GM23338 (cell line): Measurements from ENCODE around the gene TMEM255B. TPM values are rescaled to one million over a fixed set of nuclear protein-coding genes. Genes with fewer than 3 reads are reported as not detected.
"Not testable (repeated sequence)": the region's sequence is repeated elsewhere in the genome, so short reads cannot be mapped to it uniquely, and the experiment has no call there.

Experiments
- ATAC-seq: fragments of 200-7000 bp; cut with Tn5 transposase; 3 replicates; pipeline ENCODE4 v1.9.1; 2020
- DNase-seq: peaks from one replicate; pipeline ENCODE4 v3.0.0-alpha.2; 2015; ENCODE audit warnings: low spot score
- H2AFZ ChIP-seq: fragments of 200-600 bp; sonication (generic); 2 replicates; pipeline ENCODE4 v1.8.0; 2016; ENCODE audit warnings: antibody characterized with exemption, mild to moderate bottlenecking, moderate library complexity
- H3F3A ChIP-seq: fragments of 200-600 bp; sonication (generic); replicated peaks from 2 replicates; pipeline ENCODE4 v1.8.0; 2017; ENCODE audit warnings: antibody characterized with exemption, mixed run types, low read depth
- H3K27ac ChIP-seq: fragments of 200-600 bp; sonication (generic); 2 replicates; pipeline ENCODE4 v1.6.1; 2016; ENCODE audit warnings: low read depth
- H3K27me3 ChIP-seq: fragments of 200-600 bp; sonication (generic); 2 replicates; pipeline ENCODE4 v1.8.0; 2016; ENCODE audit warnings: mild to moderate bottlenecking, mixed run types, moderate library complexity; ENCODE audit not compliant: insufficient read depth
- H3K36me3 ChIP-seq: fragments of 200-600 bp; sonication (generic); 2 replicates; pipeline ENCODE4 v1.8.0; 2016; ENCODE audit warnings: mild to moderate bottlenecking; ENCODE audit not compliant: insufficient read depth
- H3K4me1 ChIP-seq: fragments of 200-600 bp; sonication (generic); 2 replicates; pipeline ENCODE4 v1.8.0; 2016; ENCODE audit warnings: mild to moderate bottlenecking, moderate library complexity; ENCODE audit not compliant: insufficient read depth
- H3K4me2 ChIP-seq: fragments of 200-600 bp; sonication (generic); 2 replicates; pipeline ENCODE4 v1.7.1; 2017; ENCODE audit warnings: mixed run types
- H3K4me3 ChIP-seq: fragments of 200-600 bp; sonication (generic); 2 replicates; pipeline ENCODE4 v1.6.1; 2016; ENCODE audit warnings: mixed run types
- H3K79me2 ChIP-seq: fragments of 200-600 bp; sonication (generic); replicated peaks from 2 replicates; pipeline ENCODE4 v1.8.0; 2017; ENCODE audit warnings: mild to moderate bottlenecking; ENCODE audit not compliant: insufficient read depth
- H3K9me2 ChIP-seq: fragments of 200-600 bp; sonication (generic); 2 replicates; pipeline ENCODE4 v1.8.0; 2017; ENCODE audit not compliant: insufficient read depth
- H4K20me1 ChIP-seq: fragments of 200-600 bp; sonication (generic); replicated peaks from 2 replicates; pipeline ENCODE4 v1.8.0; 2017; ENCODE audit warnings: mild to moderate bottlenecking; ENCODE audit not compliant: insufficient read depth
- H3K27ac Mint-ChIP-seq: 2 replicates; pipeline ENCODE4 v1.8.0; 2020; ENCODE audit warnings: inconsistent platforms, mild to moderate bottlenecking, moderate library complexity, mixed read lengths
- H3K27me3 Mint-ChIP-seq: 3 replicates; pipeline ENCODE4 v1.8.0; 2022; ENCODE audit warnings: low read depth, mild to moderate bottlenecking, moderate library complexity, mixed read lengths, inconsistent platforms; ENCODE audit not compliant: insufficient read depth, poor library complexity
- H3K36me3 Mint-ChIP-seq: 3 replicates; pipeline ENCODE4 v1.8.0; 2021; ENCODE audit warnings: low read depth, mild to moderate bottlenecking, inconsistent platforms, moderate library complexity, mixed read lengths
- H3K4me1 Mint-ChIP-seq: 3 replicates; pipeline ENCODE4 v1.8.0; 2020; ENCODE audit warnings: mild to moderate bottlenecking, inconsistent platforms, mixed read lengths
- H3K4me3 Mint-ChIP-seq: 3 replicates; pipeline ENCODE4 v1.8.0; 2021; ENCODE audit warnings: moderate library complexity, mild to moderate bottlenecking, inconsistent platforms, mixed read lengths
- H3K9me3 Mint-ChIP-seq: 3 replicates; pipeline ENCODE4 v1.8.0; 2020; ENCODE audit warnings: moderate library complexity, mild to moderate bottlenecking, inconsistent platforms, mixed read lengths
- CREB1 ChIP-seq: fragments of 250-450 bp; sonication (Bioruptor Pico); IDR thresholded peaks from 2 replicates; pipeline ENCODE4 v1.5.0; 2020; ENCODE audit warnings: low read depth, mild to moderate bottlenecking, moderate library complexity
- EZH2phosphoT487 ChIP-seq: fragments of 200-600 bp; sonication (generic); IDR thresholded peaks from one replicate; pipeline ENCODE4 v1.8.1; 2018; ENCODE audit warnings: antibody characterized with exemption; ENCODE audit not compliant: unreplicated experiment
- POLR2AphosphoS5 ChIP-seq: IDR thresholded peaks from 2 replicates; pipeline ENCODE4 v1.6.1; 2016; ENCODE audit warnings: antibody characterized with exemption, low read depth
- REST ChIP-seq: IDR thresholded peaks from one replicate; pipeline ENCODE4 v1.6.1; 2018; ENCODE audit warnings: antibody characterized with exemption; ENCODE audit not compliant: unreplicated experiment
- ZNF462 ChIP-seq: fragments of 250-450 bp; sonication (Bioruptor Pico); IDR thresholded peaks from 2 replicates; pipeline ENCODE4 v1.5.0; 2020; ENCODE audit warnings: mild to moderate bottlenecking, moderate library complexity
- polyA plus RNA-seq: library from polyadenylated mRNA; unstranded; fragments of >200 nt; fragmentation: Nextera tagmentation; extraction: Ambion mirVana; gene quantifications from 2 replicates; pipeline ENCODE4 v1.2.1, GENCODE V29; 2016
- total RNA-seq: library from RNA; depleted of rRNA; stranded (reverse); fragments of >200 nt; shearing (Covaris generic); gene quantifications from 2 replicates; pipeline ENCODE4 v1.2.3, GENCODE V29; 2014

TMEM255B gene
- total and polyA plus RNA-seq, 2 experiments from 2014 or later: 0.69 to 4.4 TPM

GRCh38 chr13:113794086-113794485 is 35.1 kb downstream of the TMEM255B start:
- no peak for TF ChIP-seq POLR2AphosphoS5
- TF ChIP-seq EZH2phosphoT487: no peak
- TF ChIP-seq CREB1 (CRISPR knock-in tag): no peak
- Mint-ChIP-seq H3K36me3 (no peaks in the 10 kb centered on the region), H3K27ac (no peak overlapping the region), H3K9me3 (no peaks in the 10 kb centered on the region), H3K4me3 (no peak overlapping the region), H3K4me1 (no peaks in the 10 kb centered on the region), H3K27me3 (peaks cover 4% of the 10 kb centered on the region)
- H3K4me2 ChIP-seq: no peak overlapping the region
- H2AFZ ChIP-seq: no peak overlapping the region
- H3K79me2 ChIP-seq: no peaks in the 10 kb centered on the region
- no peaks in the 10 kb centered on the region for H3K27me3 ChIP-seq
- no peaks in the 10 kb centered on the region for H3K4me1 ChIP-seq
- ATAC-seq: no peak; the same call in 2 of the 3 replicates
- no peaks in the 10 kb centered on the region for H3F3A ChIP-seq
- no peaks in the 10 kb centered on the region for H3K36me3 ChIP-seq
- no peaks in the 10 kb centered on the region for H4K20me1 ChIP-seq
- H3K27ac ChIP-seq: no peak overlapping the region
- no peak overlapping the region for H3K4me3 ChIP-seq
- no peaks in the 10 kb centered on the region for H3K9me2 ChIP-seq
- DNase-seq: no peak

- Histone ChIP-seq H4K20me1 (no peaks in the 10 kb centered on the region), H3F3A (no peaks in the 10 kb centered on the region), H3K4me2 (no peak overlapping the region), H3K36me3 (no peaks in the 10 kb centered on the region), H3K27me3 (no peaks in the 10 kb centered on the region), H2AFZ (no peak overlapping the region), H3K79me2 (no peaks in the 10 kb centered on the region), H3K4me1 (no peaks in the 10 kb centered on the region), H3K9me2 (no peaks in the 10 kb centered on the region), H3K27ac (no peak overlapping the region), H3K4me3 (no peak overlapping the region)
- Mint-ChIP-seq H3K27ac (no peak overlapping the region), H3K9me3 (no peaks in the 10 kb centered on the region), H3K27me3 (peaks cover 3% of the 10 kb centered on the region), H3K4me1 (no peaks in the 10 kb centered on the region), H3K36me3 (no peaks in the 10 kb centered on the region), H3K4me3 (no peak overlapping the region)
- ATAC-seq (no peak), DNase-seq (no peak)
- no peak for TF ChIP-seq CREB1 (CRISPR knock-in tag)
- TF ChIP-seq REST: no peak
- TF ChIP-seq ZNF462 (CRISPR knock-in tag): no peak
Measured at GRCh38 chr13:113794764-113795173, 35.7 kb downstream of the TMEM255B start.

- H3K9me2 ChIP-seq, H3F3A ChIP-seq, H3K4me1 ChIP-seq, H3K4me3 ChIP-seq, H3K27ac ChIP-seq, H3K36me3 ChIP-seq, H4K20me1 ChIP-seq, DNase-seq, H3K4me2 ChIP-seq, H2AFZ ChIP-seq, H3K79me2 ChIP-seq, H3K27ac Mint-ChIP-seq, H3K27me3 Mint-ChIP-seq, H3K4me3 Mint-ChIP-seq, H3K36me3 Mint-ChIP-seq, H3K27me3 ChIP-seq, H3K9me3 Mint-ChIP-seq, H3K4me1 Mint-ChIP-seq, ATAC-seq: not testable (repeated sequence)
Measured at GRCh38 chr13:113795362-113795761, 36.3 kb downstream of the TMEM255B start.
